DMS 273 (cell line): ENCODE data around the gene TMEM154.

Source experiments
- DNase-seq: peaks from one replicate; lab custom pipeline; 2025; ENCODE audit not compliant: unreplicated experiment; lab: John Stamatoyannopoulos, UW

TMEM154 gene

DNA sequence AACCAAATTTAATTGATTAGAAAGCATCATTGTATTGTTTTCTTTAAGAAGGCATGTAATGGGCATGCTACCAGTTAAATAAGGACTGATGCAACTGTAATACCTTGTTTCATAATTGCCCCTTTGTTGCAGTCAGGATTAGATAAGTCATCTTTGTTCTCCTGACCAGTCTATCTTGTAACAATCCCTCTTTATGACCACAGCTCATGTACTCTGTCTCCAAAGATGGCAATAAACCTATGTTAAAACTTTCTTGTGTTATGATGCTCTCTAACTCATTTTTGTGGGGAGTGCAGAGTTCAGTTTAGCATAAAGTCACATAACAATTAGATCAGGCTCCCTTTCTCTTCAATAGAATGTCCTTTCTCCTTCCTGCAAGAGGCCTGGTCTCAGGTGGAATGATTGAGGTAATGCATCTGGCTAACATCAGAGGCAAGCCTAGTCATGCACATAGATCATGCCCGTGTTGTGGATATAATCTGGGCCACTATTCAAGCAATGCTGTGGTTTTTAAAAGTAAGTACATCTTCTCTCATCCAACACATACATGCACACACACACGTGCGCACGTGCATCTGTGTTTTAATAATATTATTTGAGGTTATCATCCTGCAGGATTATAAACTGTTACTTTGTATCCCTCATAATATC, 45.6 kb downstream of the TMEM154 start:
- DNase-seq, result no peak

DNA sequence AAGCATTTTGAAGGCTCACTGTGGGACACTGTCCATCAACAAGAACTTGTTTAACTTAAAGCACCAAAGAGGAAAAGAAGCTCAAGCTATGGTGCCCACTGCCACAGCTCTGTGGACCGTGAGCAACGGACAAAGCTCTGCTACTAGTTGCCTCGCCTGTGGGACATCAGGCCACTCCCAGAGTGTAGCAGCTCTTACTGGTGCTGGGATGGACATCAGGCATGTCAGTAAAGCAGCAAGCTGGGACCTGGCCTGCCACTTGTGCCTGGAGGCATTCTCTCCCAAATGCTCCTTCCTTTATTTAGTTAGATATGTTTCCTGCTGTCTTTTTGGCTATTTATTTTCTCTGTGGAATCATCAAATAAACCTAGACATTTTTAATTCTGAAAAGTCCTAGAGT, 46.7 kb downstream of the TMEM154 start:
- DNase-seq, result no peak

DNA sequence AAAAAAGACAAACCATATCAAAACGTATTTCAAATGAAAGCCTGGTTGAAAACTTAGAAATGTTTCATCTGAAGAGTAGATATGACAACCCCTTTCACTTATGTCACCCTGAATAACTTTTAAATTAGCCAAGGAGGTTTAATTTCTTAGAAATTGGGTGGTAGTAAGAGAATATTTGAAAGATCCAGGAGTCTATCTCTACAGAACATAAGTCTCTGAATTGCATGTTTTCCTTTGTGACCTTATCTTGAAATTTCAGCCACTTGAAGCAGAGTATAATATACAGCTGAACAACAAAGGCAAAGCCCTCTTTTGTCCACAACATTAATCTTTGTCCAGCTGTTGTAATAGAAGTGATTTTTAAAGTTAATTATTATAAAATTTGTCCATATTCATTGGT, 49.5 kb downstream of the TMEM154 start:
- DNase-seq, result no peak

DNA sequence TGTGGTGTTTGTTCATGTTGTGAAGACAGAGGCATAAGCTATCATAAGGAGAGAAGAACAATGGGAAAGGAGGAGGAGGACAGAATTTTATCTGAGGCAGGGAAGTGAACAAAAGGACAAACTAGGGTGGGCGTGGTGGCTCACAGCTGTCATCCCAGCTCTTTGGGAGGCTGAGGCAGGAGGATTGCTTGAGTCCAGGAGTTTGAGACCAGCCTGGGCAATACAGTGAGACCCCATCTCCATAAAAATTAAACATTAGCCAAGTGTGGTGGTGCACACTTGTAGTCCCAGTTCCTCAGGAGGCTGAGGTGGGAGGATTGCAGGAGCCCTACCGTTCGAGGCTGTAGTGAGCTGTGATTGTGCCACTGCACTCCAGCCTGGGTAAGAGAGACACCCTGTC, 49.9 kb downstream of the TMEM154 start:
- no peak for DNase-seq

DNA sequence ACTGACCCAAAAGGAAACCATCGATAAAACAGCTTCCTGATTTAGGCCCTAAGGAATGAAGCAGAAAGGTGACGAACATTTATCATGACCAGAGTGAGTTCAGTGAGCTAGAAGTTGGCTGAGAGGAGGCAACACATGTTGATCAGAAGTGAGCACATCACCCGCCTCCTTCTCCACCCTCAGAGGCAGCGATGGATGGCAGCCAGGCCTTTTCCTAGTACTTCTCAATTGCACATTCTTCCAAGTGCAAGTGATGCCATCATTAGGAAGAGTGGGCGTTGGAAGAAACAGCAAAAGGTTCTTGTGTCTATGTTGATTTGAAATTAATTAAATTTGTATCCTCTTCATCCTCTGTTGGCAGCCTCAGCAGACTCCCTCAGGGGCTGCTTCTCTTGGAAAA, 51.7 kb downstream of the TMEM154 start:
- DNase-seq, result no peak

DNA sequence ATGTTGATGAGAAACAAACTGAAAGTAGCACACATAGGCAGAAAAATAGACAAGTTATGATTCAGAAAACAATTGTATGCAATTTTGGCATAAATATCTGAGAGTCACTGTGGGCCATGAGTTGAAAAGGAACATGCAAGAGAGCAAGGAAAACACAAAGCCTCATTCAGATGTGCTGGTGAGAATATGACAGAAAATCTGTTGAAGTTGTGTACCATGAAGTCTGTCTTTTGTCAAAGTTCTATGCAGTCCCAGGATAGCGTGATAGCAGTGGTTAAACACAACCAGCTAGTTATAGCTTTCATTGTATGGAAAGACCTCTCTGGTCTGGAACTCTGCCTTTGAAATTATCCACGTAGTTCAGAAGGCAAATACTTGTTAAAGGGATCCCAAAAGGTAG, 53.0 kb downstream of the TMEM154 start:
- DNase-seq, result no peak

DNA sequence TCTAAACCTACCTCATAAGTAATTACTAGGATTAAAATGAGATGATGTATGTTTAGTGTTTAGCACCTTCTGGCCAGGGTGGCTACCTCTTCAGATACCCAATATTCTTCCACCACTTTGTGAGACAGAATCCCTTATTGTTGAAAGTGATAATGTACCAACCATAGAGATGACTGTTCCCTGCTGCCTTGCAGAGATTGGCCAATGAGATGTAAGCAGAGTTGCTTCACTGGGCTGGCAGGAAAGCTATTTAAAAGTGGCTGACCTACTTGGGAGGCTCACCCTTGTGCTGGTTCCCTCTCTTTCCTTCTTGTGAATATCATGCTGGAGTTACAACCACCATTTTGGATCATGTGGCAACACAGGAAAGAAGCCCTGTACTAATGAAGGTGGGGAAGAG, 58.9 kb downstream of the TMEM154 start:
- DNase-seq, result no peak

DNA sequence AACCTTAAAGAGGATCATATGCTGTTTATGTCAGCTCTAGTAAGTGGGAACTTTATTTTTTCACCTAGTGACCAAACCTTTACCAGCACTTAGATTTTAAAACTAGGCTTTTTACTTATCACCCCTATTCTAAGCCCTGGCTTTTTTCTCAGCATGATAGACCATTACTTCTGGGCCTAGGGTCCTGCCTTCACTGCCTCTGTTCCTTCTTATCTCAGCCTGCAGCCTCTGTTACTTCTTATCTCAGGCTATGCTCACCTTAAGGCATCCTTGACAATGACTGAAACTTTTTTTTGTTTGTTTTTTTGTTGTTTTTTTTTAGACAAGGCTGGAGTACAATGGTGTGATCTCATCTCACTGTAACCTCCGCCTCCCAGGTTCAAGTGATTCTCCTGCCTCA, 59.6 kb downstream of the TMEM154 start:
- no peak for DNase-seq

DNA sequence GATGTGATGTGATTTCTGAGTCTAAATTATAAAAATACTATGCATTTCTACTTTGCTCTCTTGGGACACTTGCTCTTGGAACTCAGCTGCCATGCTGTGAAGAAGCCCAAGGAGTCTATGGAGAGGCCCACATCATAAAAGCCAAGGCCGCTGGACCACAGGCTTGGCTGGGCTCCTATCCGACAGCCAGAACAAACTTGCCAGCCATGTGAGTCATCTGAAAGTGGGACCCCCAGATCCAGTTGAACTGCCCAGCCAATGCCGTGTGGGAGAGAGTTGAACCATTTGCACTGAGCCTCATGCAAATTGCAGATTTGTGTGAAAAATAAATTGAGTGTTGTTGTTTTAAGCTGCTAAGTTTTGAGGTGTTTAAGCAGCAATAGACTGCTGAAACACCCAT, 60.2 kb downstream of the TMEM154 start:
- no peak for DNase-seq

DNA sequence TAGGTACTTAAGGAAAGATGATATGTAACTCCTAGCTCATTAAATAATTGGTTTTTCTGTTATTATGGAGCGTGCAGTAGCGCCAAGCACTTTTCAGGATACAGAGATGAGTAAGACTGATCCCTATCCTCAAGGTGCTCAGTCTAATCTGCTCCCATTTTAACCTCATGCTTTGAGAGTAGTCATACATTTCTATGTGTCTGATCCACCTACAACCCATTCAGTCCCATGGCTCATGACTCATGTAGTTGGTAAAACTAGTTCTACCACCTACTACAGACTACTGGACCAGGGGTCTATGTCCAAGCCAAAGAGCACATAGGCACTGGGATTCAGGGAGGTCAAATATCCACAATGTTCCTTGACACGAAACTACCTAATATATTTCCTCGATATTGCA, 60.8 kb downstream of the TMEM154 start:
- DNase-seq, result no peak

DNA sequence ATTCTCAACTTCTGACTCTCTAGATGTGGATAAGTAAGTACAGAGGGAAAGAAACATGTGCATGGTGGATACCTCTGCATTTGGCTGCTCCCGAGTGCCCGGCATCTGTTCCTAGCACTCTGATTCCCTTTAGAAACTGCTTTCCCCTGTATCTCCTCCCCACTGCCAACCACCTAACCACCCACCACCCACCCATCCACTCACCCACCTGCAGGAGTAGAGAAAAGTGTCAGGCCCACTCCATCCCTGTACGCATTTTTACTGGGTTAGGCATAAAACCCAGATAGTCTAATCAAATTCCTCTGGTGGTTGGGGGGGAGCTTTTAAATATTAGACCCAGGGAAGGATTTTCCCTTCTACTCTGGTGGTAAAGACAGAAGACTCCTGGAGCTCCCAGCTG, 63.0 kb downstream of the TMEM154 start:
- no peak for DNase-seq

DNA sequence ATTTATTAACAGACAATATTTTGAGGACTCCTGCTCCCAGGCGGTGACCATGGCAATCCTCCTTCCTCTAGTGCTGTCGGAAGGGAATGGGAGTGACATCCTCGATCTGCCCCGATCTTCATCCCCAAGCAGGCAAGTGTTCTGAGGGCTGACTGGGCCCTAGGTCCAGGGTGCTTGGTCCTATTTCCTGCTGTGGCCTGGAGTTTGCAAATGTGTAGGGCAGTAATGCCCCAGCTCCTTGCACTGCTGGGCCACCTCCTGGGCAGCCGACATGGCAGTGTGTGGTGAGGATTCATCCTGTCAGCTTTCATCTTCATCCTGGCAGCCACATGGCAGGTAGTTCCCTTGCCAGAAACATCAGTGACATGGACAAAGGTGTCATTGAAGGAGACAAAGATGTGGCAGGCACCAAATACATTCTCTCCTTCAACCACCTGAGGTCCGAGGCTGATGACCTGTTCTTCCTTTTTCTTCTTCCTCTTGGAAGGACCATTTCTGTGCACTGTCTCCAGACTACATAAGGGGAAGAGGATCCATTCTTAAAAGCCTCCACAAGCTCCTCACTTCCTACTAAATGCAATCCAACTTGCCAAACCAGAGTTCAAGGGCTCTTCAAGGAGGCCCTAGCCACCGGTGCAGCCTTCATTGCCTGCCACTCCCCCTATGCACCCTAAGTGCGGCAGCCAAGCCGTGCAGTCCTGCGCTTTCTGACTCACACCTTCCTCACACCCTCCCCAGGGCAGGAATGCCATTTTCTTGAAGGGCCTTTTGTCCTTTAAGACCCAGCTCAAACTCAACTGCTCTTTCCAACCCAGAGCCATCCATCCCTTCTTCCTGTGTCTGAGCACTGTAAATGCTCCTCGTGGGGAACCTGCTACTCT, 65.7 kb downstream of the TMEM154 start:
- no peak for DNase-seq

DNA sequence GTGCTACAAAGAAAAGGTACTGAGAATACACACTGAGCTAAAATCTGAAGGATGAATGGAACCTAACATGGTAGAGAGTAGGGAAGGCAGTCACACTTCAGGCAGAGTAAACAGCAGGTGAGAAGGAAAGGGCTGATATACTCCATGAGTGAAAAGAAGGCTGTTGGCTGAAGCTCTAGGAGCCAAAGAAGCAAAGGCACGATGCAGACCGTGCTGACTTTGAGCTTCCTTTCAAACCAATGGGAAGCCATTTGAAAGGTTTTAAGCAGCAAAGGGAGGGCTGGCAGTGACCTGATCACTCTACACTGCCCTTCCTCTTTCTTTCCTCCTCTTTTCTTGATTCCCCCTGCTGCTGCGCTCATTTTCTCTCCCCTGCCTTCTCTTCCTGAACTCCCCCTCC, 66.4 kb downstream of the TMEM154 start:
- DNase-seq, result no peak

DNA sequence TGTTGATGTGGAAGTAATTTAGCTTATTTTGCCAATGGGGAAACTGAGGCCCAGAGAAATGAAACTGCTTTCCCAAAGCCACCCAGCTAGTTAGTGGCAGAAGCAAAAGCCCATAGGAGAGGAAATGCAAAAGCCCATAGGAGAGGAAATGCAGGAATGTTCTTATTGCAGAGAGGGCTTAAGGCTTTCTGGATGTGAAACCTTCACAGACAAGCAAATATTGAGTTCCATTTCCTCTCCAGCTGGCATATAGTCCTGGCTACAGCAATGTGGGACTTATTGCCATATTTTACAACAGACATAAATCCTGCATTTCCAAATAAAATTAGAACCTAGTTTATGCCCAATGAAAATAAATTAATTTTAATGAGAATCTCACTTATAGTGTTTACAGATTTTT, 69.7 kb downstream of the TMEM154 start:
- DNase-seq, result no peak

DNA sequence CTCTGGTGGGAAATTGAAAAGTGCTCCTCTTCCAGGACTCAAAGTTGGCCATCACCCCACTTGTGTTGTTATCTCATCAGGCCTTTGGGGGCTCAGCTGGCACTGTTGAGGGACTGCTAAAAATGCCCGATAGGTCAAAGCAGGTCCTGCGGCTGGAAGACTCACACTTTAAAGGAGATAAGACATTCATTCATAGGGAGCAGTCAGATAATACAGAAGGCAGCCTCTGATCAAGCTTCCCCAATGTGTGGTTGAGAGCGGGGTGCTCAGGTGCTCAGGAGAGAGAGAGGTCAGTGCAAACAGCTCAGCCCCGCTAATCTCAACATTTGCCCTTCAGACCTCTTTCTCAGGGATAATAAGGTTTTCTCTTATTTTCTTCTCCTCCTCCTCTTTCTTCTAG, 70.3 kb downstream of the TMEM154 start:
- DNase-seq, result no peak

DNA sequence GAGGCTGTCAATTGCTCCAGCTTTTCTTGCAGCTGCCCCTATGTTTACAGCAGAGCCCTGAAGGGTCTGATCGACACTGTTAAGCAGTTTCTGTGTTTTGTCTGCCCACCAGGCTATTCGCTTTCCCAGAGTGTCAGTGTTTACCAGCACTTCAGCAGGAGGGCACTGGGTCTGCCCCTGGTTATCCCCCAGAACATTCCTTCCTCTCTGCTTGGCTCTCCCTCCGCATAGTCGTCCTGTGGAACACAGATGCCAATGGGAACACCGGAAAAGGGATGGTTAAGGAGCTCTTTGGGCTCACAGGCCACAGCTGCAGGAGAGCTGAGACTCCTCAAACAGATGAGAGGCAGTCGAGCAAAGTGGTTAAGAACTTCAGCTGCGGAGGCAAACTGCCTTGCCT, 72.6 kb downstream of the TMEM154 start:
- no peak for DNase-seq

DNA sequence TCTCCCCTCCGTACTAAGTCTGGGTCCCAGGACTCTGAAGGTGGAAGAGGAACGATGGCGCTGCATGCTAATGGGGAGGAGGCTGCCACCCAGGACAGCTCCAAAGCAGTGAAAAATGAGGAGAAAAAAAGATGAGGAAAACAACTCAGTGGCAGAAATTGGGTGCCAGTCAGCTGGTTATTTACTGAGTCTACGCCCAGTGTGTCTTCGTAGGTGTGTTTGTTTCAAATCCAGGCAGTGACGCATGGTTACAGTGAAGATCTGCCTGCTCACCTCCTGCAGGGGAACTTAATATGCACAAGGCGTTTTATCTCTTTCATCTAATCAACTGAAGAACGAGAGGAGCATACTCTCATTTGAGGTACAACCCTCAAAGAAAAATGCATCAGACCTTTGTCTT, 73.0 kb downstream of the TMEM154 start:
- no peak for DNase-seq

DNA sequence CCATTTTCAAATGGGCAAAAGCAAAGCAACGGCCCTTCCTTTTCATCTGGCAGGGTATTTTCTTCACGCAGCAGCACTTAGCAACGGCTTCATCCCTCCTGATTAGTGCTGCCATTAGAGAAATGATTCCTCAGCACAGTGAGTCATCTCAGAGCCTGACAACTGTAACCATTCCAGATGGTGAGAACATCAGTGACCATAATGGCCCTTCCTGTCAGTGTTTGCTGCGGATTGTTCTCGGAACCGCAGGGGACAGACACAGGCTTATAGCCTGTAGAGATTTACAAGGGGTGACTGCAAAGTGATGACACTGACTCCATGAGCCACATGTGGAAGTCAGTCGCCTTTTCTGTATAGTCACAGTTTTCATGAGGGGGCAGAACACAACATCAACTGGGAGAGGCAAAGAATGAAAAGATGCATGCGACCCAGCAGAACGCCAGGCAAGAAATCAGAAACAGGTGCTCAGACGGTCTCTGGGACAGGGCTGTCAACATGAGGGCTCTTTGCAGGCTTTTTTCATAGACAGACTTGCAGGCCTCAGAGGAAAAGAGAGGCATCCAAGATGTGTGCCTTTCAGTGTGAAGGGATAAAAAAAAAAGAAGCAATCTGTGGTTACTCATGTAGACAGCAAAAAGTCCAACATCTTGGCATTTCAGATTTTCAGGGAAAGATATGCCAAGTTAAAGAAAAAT, 74.0 kb downstream of the TMEM154 start:
- DNase-seq, result peak; percentile 67

DNA sequence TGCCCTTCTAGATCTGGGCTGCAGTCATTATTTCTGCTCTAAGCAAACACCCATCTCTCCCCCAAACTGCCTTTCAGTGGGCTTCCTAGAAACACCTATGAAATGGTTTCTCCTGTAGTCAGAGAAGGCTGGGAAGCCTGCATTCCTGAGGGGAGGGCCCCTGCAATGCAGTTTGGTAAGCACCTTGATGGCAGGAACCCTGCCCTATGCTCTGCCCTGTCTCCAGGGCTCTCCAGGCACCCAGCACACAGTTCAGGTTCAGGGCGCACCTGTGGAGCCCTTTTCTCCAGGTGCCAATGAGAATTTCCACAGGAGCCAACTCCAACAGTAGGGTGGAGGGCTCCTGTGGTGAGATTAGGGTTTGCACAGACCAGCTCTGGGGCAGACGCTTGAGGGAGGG, 74.8 kb downstream of the TMEM154 start:
- DNase-seq, result no peak

DNA sequence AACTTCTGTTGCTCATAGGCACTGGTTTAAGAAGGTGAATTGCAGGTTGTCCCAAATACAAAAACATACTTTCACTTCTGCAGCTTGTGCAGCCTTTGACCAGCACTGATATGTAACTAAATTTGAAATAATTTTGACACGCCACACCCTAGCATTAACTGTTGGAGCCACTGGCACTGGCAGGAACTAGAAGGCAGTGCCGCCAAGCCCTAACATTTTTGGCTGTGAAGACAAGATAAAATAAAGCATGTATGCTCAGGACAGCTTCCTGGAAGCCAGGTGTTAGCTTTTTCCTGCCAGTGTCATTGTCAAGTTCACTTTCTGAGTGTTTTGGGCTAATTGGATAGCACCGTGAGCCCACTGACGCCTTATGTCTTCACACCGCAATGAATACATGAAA, 78.6 kb downstream of the TMEM154 start:
- no peak for DNase-seq

DNA sequence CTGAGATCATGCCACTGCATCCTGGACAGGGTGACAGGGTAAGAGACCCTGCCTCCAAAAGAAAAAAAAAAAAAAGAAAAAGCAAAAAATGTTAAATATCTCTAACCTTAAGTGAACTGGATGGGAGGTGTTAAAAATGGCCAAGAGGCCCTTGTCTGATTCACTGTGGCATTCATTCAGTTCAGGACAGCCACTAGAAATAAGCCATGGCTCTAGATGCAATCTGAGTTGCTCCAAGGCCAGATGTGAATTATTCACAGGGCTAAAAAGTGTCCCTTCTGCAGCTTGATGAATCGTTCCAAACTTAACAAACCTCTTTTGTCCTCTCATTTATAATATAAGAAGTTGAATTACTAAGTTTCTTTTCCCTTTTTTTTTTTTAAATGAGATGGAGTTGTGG, 80.2 kb downstream of the TMEM154 start:
- no peak for DNase-seq

DNA sequence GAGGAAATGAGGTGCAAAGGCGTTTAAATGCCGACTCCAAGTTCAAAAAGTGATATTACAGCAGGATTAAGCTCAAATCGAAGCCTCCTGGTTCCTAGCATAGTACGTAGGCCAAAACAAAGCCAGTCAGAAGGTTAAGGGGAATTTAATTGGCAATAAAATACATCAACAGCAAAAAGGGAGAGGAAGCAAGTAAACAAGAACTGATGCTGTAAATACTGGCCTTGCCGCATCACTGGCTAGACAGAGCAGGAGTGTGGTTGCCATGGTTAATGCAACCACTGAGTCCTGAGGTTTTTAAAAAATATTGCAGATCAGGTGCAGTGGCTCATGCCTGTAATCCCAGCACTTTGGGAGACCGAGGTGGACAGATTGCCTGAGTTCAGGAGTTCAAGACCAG, 80.7 kb downstream of the TMEM154 start:
- DNase-seq, result no peak
